Measurements from ENCODE around the gene EPHB1. TPM values are rescaled to one million over a fixed set of nuclear protein-coding genes. Genes with fewer than 3 reads are reported as not detected.

Gene EPHB1
- polyA plus RNA-seq, 1 of the 3 experiments (the other 2 are of a cell fraction) = 1.2 TPM

- Histone ChIP-seq H2AFZ (ENCODE audit: low read depth) (no peak overlapping the region), H3K27ac (ENCODE audit: low read depth in 2 of 2, low read length in 1 of 2) (no peak overlapping the region), H3K9ac (no peak overlapping the region), H3K36me3 (replicated peaks in 1 of 2; ENCODE audit: control insufficient read depth in 1 of 2, insufficient read depth in 2 of 2, low read length in 1 of 2) (no peaks in the 10 kb centered on the region), H3K4me3 (ENCODE audit: low read depth in 2 of 2, low read length in 1 of 2) (no peak overlapping the region), H3K4me1 (ENCODE audit: control insufficient read depth in 1 of 2, insufficient read depth in 2 of 2, low read depth in 1 of 2, low read length in 1 of 2) (no peaks in the 10 kb centered on the region), H4K20me1 (ENCODE audit: insufficient read depth) (no peaks in the 10 kb centered on the region), H3K9me2 (no peaks in the 10 kb centered on the region), H3F3A (replicated peaks; ENCODE audit: insufficient read depth) (no peaks in the 10 kb centered on the region), H3K79me2 (ENCODE audit: insufficient read depth) (no peaks in the 10 kb centered on the region), H3K27me3 (ENCODE audit: insufficient read depth) (no peaks in the 10 kb centered on the region), H3K4me2 (no peak overlapping the region), H3K9me3 (no peaks in the 10 kb centered on the region)
- DNase-seq = no peak
- ChIA-PET CTCF (interaction anchor here (1.9 kb wide), 1 partner anchor 398 kb away, joined by 4 read pairs; the partner anchor contains the start of gene EPHB1), POLR2A (no interaction called here)
- no peak for TF ChIP-seq RXRA (IDR thresholded peaks at IDR 0.05; ENCODE audit: borderline replicate concordance, low read depth)
- TF ChIP-seq POLR2AphosphoS5 (IDR thresholded peaks at IDR 0.05; ENCODE audit: low read depth, low read length) = no peak
- TF ChIP-seq FOSL2 (IDR thresholded peaks at IDR 0.05; ENCODE audit: borderline replicate concordance, low read depth) = no peak
- no peak for TF ChIP-seq ZBTB33 (IDR thresholded peaks at IDR 0.05; ENCODE audit: borderline replicate concordance, low read depth)
- TF ChIP-seq MAX (IDR thresholded peaks at IDR 0.05; ENCODE audit: low read depth) = no peak
- no peak for TF ChIP-seq TCF12 (IDR thresholded peaks at IDR 0.05)
- no peak for TF ChIP-seq FOXM1 (IDR thresholded peaks at IDR 0.05; ENCODE audit: low read depth)
- TF ChIP-seq CTCF (IDR thresholded peaks at IDR 0.05) = no peak
- TF ChIP-seq CHD2 (IDR thresholded peaks at IDR 0.05; ENCODE audit: low read length, partially characterized antibody) = no peak
- no peak for TF ChIP-seq EP300 (IDR thresholded peaks at IDR 0.05; ENCODE audit: borderline replicate concordance in 1 of 2, low read depth in 1 of 2, low read length in 1 of 2)
- TF ChIP-seq RCOR1 (IDR thresholded peaks at IDR 0.05; ENCODE audit: low read length) = no peak
- no peak for TF ChIP-seq TAF1 (IDR thresholded peaks at IDR 0.05; ENCODE audit: borderline replicate concordance, low read depth, low read length)
- no peak for TF ChIP-seq GATA2 (CRISPR knock-in tag; IDR thresholded peaks at IDR 0.05)
- TF ChIP-seq USF2 (IDR thresholded peaks at IDR 0.05; ENCODE audit: borderline replicate concordance, low read depth, low read length) = no peak
- no peak for TF ChIP-seq FOXJ3 (CRISPR knock-in tag; IDR thresholded peaks at IDR 0.05)
- TF ChIP-seq RAD21 (IDR thresholded peaks at IDR 0.05; ENCODE audit: low read length) = no peak
- 2% methylated on average over 3 of the region's 3 CpGs for WGBS (ENCODE audit: low lambda C conversion rate)
Measured at GRCh38 chr3:135192929-135193328, 397.9 kb downstream of the EPHB1 start.
